CD4-positive, alpha-beta T cell treated with Interleukin-12 subunit alpha and Interleukin-12 subunit beta, for 1 hour (primary cell): Measurements from ENCODE around the gene MEIOSIN.

ENCODE experiments used
- DNase-seq: peaks from one replicate; pipeline ENCODE4 v3.0.0-alpha.2; 2020

Gene MEIOSIN

GRCh38 chr19:45804140-45804958, 71.1 kb downstream of the MEIOSIN start:
- DNase-seq: no peak

- no peak for DNase-seq
Observed at GRCh38 chr19:45804959-45805230, 71.7 kb downstream of the MEIOSIN start.

GRCh38 chr19:45805719-45806118, 72.5 kb downstream of the MEIOSIN start:
- no peak for DNase-seq

GRCh38 chr19:45809643-45810159, 76.5 kb downstream of the MEIOSIN start:
- DNase-seq: no peak

- DNase-seq: no peak
Observed at GRCh38 chr19:45812297-45812696, 79.1 kb downstream of the MEIOSIN start.
